Ishikawa (cell line): ENCODE measurements around the gene BHMT2.

ENCODE experiments used
- CEBPB ChIP-seq: IDR thresholded peaks from 2 replicates; pipeline ENCODE4 v1.6.1; 2012
- CREB1 ChIP-seq: IDR thresholded peaks from 2 replicates; pipeline ENCODE4 v1.6.1; 2012; ENCODE audit warnings: low read depth
- EGR1 ChIP-seq: IDR thresholded peaks from 2 replicates; pipeline ENCODE4 v1.6.1; 2012
- EP300 ChIP-seq: IDR thresholded peaks from 2 replicates; pipeline ENCODE4 v1.6.1; 2012; ENCODE audit warnings: borderline replicate concordance
- FOXM1 ChIP-seq: IDR thresholded peaks from 2 replicates; pipeline ENCODE4 v1.6.1; 2012; ENCODE audit warnings: low read depth, borderline replicate concordance
- NFIC ChIP-seq: IDR thresholded peaks from 2 replicates; pipeline ENCODE4 v1.6.1; 2012
- RAD21 ChIP-seq: IDR thresholded peaks from 2 replicates; pipeline ENCODE4 v1.6.1; 2012; ENCODE audit warnings: low read depth
- TAF1 ChIP-seq: IDR thresholded peaks from 2 replicates; pipeline ENCODE4 v1.6.1; 2012; ENCODE audit warnings: low read depth, mild to moderate bottlenecking
- TCF12 ChIP-seq: IDR thresholded peaks from 2 replicates; pipeline ENCODE4 v1.6.1; 2012; ENCODE audit warnings: low read depth
- TEAD4 ChIP-seq: IDR thresholded peaks from 2 replicates; pipeline ENCODE4 v1.6.1; 2012
- USF1 ChIP-seq: IDR thresholded peaks from 2 replicates; pipeline ENCODE4 v1.6.1; 2012
- YY1 ChIP-seq: IDR thresholded peaks from 2 replicates; pipeline ENCODE4 v1.6.1; 2012; ENCODE audit warnings: low read depth
- ZBTB7A ChIP-seq: IDR thresholded peaks from 2 replicates; pipeline ENCODE4 v1.6.1; 2012; ENCODE audit warnings: low read depth
- TF ChIP-seq, protein P1 (sequence below): IDR thresholded peaks from 2 replicates; pipeline ENCODE4 v1.6.1; 2012
- TF ChIP-seq, protein P2 (sequence below): IDR thresholded peaks from 2 replicates; pipeline ENCODE4 v1.6.1; 2012; ENCODE audit warnings: low read depth, mild to moderate bottlenecking

Gene BHMT2

DNA sequence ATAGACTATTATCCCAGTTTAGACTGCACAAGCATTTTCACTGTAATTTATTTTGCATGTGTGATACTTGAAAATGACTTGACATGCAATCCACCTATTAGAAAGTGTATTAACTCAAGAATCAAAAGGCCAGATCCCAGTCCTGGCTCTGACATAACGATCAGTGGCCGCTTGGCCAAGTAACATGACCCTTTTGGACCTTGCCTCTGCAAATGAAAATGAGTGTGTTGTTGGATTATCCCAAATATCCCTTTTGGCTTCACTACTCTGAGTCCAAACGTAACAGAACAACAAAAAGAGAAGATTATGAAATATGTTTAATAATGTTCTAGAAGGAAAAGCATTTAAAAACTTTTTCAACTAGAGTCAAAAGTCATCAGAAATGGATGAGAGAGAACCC is 19.1 kb upstream of the BHMT2 start:
- TF ChIP-seq EP300 (no peak), RAD21 (no peak), TCF12 (no peak), FOXM1 (no peak), YY1 (no peak), TAF1 (no peak), NFIC (no peak)

DNA sequence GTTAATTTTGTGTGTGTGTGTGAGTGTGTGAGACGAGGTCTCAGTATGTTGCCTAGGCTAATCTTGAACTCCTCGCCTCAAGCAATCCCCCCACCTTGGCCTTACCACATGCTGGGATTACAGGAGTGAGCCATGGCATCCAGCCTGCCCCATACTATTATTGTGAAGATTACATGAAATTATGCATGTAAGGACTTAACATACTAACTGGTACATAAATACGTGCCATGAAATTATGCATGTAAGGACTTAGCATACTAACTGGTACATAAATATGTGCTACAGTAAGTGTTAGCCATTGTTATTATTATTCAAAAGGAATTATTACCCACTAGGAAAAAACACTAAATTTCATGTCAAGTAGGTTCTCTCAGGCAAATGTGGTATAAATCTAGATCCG is 16.2 kb upstream of the BHMT2 start:
- TF ChIP-seq TAF1 (no peak), EP300 (no peak), CEBPB (no peak), YY1 (no peak), ZBTB7A (no peak), EGR1 (no peak), TEAD4 (no peak), FOXM1 (no peak), CREB1 (no peak), NFIC (no peak), TCF12 (no peak), USF1 (no peak), RAD21 (no peak)
- TF ChIP-seq, protein P1, sequence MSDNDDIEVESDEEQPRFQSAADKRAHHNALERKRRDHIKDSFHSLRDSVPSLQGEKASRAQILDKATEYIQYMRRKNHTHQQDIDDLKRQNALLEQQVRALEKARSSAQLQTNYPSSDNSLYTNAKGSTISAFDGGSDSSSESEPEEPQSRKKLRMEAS: no peak
- TF ChIP-seq, protein P2, sequence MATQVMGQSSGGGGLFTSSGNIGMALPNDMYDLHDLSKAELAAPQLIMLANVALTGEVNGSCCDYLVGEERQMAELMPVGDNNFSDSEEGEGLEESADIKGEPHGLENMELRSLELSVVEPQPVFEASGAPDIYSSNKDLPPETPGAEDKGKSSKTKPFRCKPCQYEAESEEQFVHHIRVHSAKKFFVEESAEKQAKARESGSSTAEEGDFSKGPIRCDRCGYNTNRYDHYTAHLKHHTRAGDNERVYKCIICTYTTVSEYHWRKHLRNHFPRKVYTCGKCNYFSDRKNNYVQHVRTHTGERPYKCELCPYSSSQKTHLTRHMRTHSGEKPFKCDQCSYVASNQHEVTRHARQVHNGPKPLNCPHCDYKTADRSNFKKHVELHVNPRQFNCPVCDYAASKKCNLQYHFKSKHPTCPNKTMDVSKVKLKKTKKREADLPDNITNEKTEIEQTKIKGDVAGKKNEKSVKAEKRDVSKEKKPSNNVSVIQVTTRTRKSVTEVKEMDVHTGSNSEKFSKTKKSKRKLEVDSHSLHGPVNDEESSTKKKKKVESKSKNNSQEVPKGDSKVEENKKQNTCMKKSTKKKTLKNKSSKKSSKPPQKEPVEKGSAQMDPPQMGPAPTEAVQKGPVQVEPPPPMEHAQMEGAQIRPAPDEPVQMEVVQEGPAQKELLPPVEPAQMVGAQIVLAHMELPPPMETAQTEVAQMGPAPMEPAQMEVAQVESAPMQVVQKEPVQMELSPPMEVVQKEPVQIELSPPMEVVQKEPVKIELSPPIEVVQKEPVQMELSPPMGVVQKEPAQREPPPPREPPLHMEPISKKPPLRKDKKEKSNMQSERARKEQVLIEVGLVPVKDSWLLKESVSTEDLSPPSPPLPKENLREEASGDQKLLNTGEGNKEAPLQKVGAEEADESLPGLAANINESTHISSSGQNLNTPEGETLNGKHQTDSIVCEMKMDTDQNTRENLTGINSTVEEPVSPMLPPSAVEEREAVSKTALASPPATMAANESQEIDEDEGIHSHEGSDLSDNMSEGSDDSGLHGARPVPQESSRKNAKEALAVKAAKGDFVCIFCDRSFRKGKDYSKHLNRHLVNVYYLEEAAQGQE: no peak

GRCh38 chr5:79055017-79055416 is 14.6 kb upstream of the BHMT2 start:
- no peak for TF ChIP-seq USF1

DNA sequence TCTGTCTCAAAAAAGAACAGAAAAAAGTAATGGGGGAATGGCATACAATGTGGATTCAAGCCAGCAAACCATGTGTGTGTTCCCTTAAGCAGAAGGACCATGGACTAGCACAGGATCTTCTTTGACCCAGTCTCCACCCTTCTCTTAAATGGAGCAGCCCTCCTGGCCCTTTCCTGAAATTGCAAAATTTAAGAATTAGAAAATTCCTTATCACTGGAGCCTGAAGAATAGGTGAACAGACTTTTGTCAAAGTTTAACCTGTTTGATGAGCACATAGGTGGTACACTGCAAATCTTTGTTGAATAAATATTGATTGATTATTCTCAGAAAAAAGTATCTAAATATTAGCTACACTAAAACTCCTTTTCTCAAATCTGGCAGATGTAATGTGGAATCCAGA is 12.7 kb upstream of the BHMT2 start:
- TF ChIP-seq ZBTB7A (no peak), TAF1 (no peak), TEAD4 (no peak), RAD21 (no peak), FOXM1 (no peak), NFIC (no peak), EP300 (no peak), CREB1 (no peak), USF1 (no peak), CEBPB (no peak), TCF12 (no peak), EGR1 (no peak), YY1 (no peak)
- TF ChIP-seq, protein P2: no peak
- TF ChIP-seq, protein P1: no peak

- no peak for TF ChIP-seq ZBTB7A
- no peak for TF ChIP-seq YY1
- TF ChIP-seq, protein P1: no peak
- no peak for TF ChIP-seq FOXM1
Observed at GRCh38 chr5:79059674-79060073, 9.9 kb upstream of the BHMT2 start.

DNA sequence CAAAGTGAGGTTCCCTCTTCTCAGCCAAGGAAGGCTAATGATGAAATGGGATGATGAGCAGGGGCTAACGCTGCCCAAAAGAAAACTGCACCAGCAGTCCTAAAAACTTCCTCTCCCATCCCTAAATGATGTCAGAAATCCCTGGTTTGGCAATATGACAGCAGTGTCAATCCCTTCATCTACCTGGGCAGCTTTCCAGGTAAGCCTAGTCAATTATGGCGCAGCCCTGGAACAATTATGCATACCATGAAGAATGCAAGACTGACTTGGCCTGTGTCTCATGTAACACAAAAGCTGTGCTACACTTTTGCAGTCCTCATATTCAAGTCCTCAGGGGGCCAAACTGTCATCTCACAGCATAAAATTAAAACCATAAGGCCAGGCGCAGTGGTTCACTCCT is 7.1 kb upstream of the BHMT2 start:
- TF ChIP-seq, protein P1: no peak
- TF ChIP-seq NFIC (peak; percentile 57), USF1 (no peak), CEBPB (no peak), EGR1 (no peak), RAD21 (no peak), TAF1 (no peak), TEAD4 (0 out of 2 replicates have a peak, but pooled peaks have one; percentile 17), CREB1 (no peak), FOXM1 (no peak)
- TF ChIP-seq, protein P2: no peak
